Keratinocyte (primary cell): ENCODE measurements around the gene MYPN. TPM values are rescaled to one million over a fixed set of nuclear protein-coding genes. Genes with fewer than 3 reads are reported as not detected.
"Not testable (repeated sequence)": the region's sequence is repeated elsewhere in the genome, so short reads cannot be mapped to it uniquely, and the experiment has no call there.

Experiments used
- DNase-seq: peaks from one replicate; pipeline ENCODE4 v3.0.0-alpha.2; 2011; ENCODE audit warnings: low read depth, missing footprints, low spot score
- FAIRE-seq: peaks from 2 replicates; lab custom pipeline; 2011; peaks lifted over from hg19 to GRCh38; lab: Jason Lieb, UNC
- H2AFZ ChIP-seq: 2 replicates; pipeline ENCODE4 v1.6.0; 2012; ENCODE audit warnings: low read length, control low read depth, inconsistent platforms; ENCODE audit not compliant: control insufficient read depth
- H3K27ac ChIP-seq: 2 replicates; pipeline ENCODE4 v1.5.1; 2011; ENCODE audit warnings: low read length; ENCODE audit not compliant: control insufficient read depth, insufficient read depth
- H3K27me3 ChIP-seq: 3 replicates; pipeline ENCODE4 v1.6.0; 2011; ENCODE audit warnings: low read length; ENCODE audit not compliant: control insufficient read depth, insufficient read depth; ENCODE audit errors: extremely low read depth
- H3K36me3 ChIP-seq, 2 experiments: 2 replicates in 1 of 2; 3 replicates in 1 of 2; pipeline ENCODE4 v1.5.1; 2011; ENCODE audit warnings: low read length in 2 of 2, mild to moderate bottlenecking in 1 of 2; ENCODE audit not compliant: control insufficient read depth in 2 of 2, insufficient read depth in 2 of 2; ENCODE audit errors: extremely low read depth in 1 of 2
- H3K4me1 ChIP-seq: 3 replicates; pipeline ENCODE4 v1.5.1; 2011; ENCODE audit warnings: low read length; ENCODE audit not compliant: control insufficient read depth, insufficient read depth; ENCODE audit errors: extremely low read depth
- H3K4me2 ChIP-seq: 3 replicates; pipeline ENCODE4 v1.6.0; 2011; ENCODE audit warnings: low read depth, low read length; ENCODE audit not compliant: control insufficient read depth, insufficient read depth; ENCODE audit errors: extremely low read depth
- H3K4me3 ChIP-seq, 3 experiments: fragments of 200-600 bp in 1 of 3; sonication (generic) in 1 of 3; 2 replicates in 2 of 3; 3 replicates in 1 of 3; pipeline ENCODE4 v1.5.1; 2011 to 2016; ENCODE audit warnings: low read length in 3 of 3, mild to moderate bottlenecking in 3 of 3, control low read depth in 2 of 3, inconsistent platforms in 1 of 3, low read depth in 1 of 3, mixed read lengths in 1 of 3, mixed run types in 1 of 3, moderate library complexity in 1 of 3; ENCODE audit not compliant: control insufficient read depth in 2 of 3, insufficient read depth in 2 of 3; ENCODE audit errors: extremely low read depth in 1 of 3
- H3K79me2 ChIP-seq: 2 replicates; pipeline ENCODE4 v1.6.0; 2012; ENCODE audit warnings: low read length; ENCODE audit not compliant: control insufficient read depth, insufficient read depth
- H3K9ac ChIP-seq: 3 replicates; pipeline ENCODE4 v1.6.0; 2011; ENCODE audit warnings: low read length; ENCODE audit not compliant: control insufficient read depth, insufficient read depth; ENCODE audit errors: extremely low read depth
- H3K9me1 ChIP-seq: 3 replicates; pipeline ENCODE4 v1.6.0; 2011; ENCODE audit warnings: low read length; ENCODE audit not compliant: control insufficient read depth, insufficient read depth; ENCODE audit errors: extremely low read depth
- H3K9me3 ChIP-seq: 2 replicates; pipeline ENCODE4 v1.5.1; 2012; ENCODE audit warnings: low read depth, low read length; ENCODE audit not compliant: control insufficient read depth
- H4K20me1 ChIP-seq: 3 replicates; pipeline ENCODE4 v1.6.0; 2011; ENCODE audit warnings: low read length; ENCODE audit not compliant: control insufficient read depth, insufficient read depth; ENCODE audit errors: extremely low read depth
- CTCF ChIP-seq, 3 experiments: IDR thresholded peaks in 1 of 3; conservative IDR thresholded peaks in 1 of 3; optimal IDR thresholded peaks in 1 of 3; 2 replicates in 2 of 3; 3 replicates in 1 of 3; pipeline versions ENCODE3 to v1.5.1; 2011; ENCODE audit warnings: low read length in 3 of 3, mild to moderate bottlenecking in 3 of 3, moderate library complexity in 2 of 3, control low read depth in 1 of 3, inconsistent platforms in 1 of 3; ENCODE audit not compliant: insufficient read depth in 2 of 3; ENCODE audit errors: extremely low read depth in 1 of 3
- EZH2 ChIP-seq: IDR thresholded peaks from one replicate; pipeline ENCODE4 v1.6.1; 2012; ENCODE audit warnings: inconsistent platforms, mild to moderate bottlenecking, low read length, moderate library complexity
- dilution Hi-C: fragments of 300-500 bp; cut with MboI; formaldehyde crosslinking; loops from one replicate; pipeline ENCODE4 v1.7.0; 2020; ENCODE audit warnings: low sequenced_read_pairs; ENCODE audit not compliant: extremely low pct_ligation_motif_present
- polyA plus RNA-seq, 5 experiments: library from polyadenylated mRNA; depleted of rRNA in 3 of 5; stranded (reverse) in 3 of 5; stranded (forward) in 1 of 5; unstranded in 1 of 5; fragments of >200 nt; gene quantifications; 1 replicate in 1 of 5; 2 replicates in 3 of 5; 3 replicates in 1 of 5; pipeline versions ENCODE4 v1.2.1 to v1.2.3, GENCODE V29; 2011 to 2012; ENCODE audit warnings: missing spikeins in 2 of 5, low read depth in 1 of 5, low replicate concordance in 1 of 5

The MYPN gene
- polyA plus RNA-seq, 1 donor (not counting 4 experiments of a cell fraction or from before 2014, with no cell fraction given): 0.42 TPM

- FAIRE-seq: no peak
These were observed 132.8 kb downstream of the MYPN start for GRCh38 chr10:68242051-68242450.

GRCh38 chr10:68246397-68246796 lies 137.1 kb downstream of the MYPN start:
- H4K20me1 ChIP-seq, FAIRE-seq, DNase-seq, H3K4me3 ChIP-seq, H3K79me2 ChIP-seq, H3K9ac ChIP-seq, H3K9me3 ChIP-seq, H3K9me1 ChIP-seq, H3K36me3 ChIP-seq, dilution Hi-C loops, H3K4me1 ChIP-seq, H3K4me2 ChIP-seq, H3K27me3 ChIP-seq, H3K27ac ChIP-seq, H2AFZ ChIP-seq: not testable (repeated sequence)

More at GRCh38 chr10:68242051-68242450, 132.8 kb downstream of the MYPN start:
- Histone ChIP-seq H3K9ac (no peak overlapping the region), H4K20me1 (no peaks in the 10 kb centered on the region), H3K4me2 (no peak overlapping the region), H3K4me1 (no peaks in the 10 kb centered on the region), H3K9me1 (no peaks in the 10 kb centered on the region), H3K9me3 (no peaks in the 10 kb centered on the region), H2AFZ (no peak overlapping the region), H3K4me3 (no peak overlapping the region), H3K36me3 (no peaks in the 10 kb centered on the region), H3K79me2 (no peaks in the 10 kb centered on the region), H3K27ac (no peak overlapping the region), H3K27me3 (no peaks in the 10 kb centered on the region)
- TF ChIP-seq CTCF (optimal IDR thresholded peaks at IDR 0.05 in 1 of 3, IDR thresholded peaks at IDR 0.05 in 1 of 3, conservative IDR thresholded peaks at IDR 0.05 in 1 of 3; ENCODE audit: extremely low read depth in 1 of 3, insufficient read depth in 2 of 3, low read length in 3 of 3) (no peak), EZH2 (no peak)
- dilution Hi-C loops: no loop called here
- DNase-seq: no peak

DNA sequence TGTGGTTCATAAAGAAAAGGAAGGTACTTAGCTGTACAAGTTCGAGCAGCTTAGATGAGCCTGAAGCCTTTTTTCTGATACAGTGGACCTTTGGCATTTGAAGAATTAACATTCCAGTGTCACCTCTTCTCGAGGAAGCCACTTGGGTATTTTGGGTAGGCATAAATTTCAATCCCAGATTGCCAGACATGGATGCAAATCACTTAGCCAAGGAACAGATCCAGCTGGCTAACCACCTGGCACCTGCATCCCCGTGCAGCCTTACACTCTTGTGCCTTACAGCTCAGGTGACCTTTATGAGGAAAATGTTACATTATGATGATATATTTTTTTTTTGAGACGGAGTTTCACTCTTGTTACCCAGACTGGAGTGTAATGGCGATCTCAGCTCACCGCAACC lies 138.6 kb downstream of the MYPN start:
- H3K4me1 ChIP-seq: no peaks in the 10 kb centered on the region
- H3K4me2 ChIP-seq: no peak overlapping the region
- dilution Hi-C loops: no loop called here
- TF ChIP-seq EZH2 (no peak), CTCF (optimal IDR thresholded peaks at IDR 0.05 in 1 of 3, IDR thresholded peaks at IDR 0.05 in 1 of 3, conservative IDR thresholded peaks at IDR 0.05 in 1 of 3; ENCODE audit: extremely low read depth in 1 of 3, insufficient read depth in 2 of 3, low read length in 3 of 3) (no peak)
- H3K4me3 ChIP-seq: no peak overlapping the region
- H3K36me3 ChIP-seq: no peaks in the 10 kb centered on the region
- FAIRE-seq: no peak
- no peaks in the 10 kb centered on the region for H3K79me2 ChIP-seq
- H3K9me3 ChIP-seq: no peaks in the 10 kb centered on the region
- H3K27ac ChIP-seq: no peak overlapping the region
- H3K27me3 ChIP-seq: no peaks in the 10 kb centered on the region
- H4K20me1 ChIP-seq: no peaks in the 10 kb centered on the region
- H2AFZ ChIP-seq: no peak overlapping the region
- H3K9me1 ChIP-seq: no peaks in the 10 kb centered on the region
- no peak for DNase-seq
- no peak overlapping the region for H3K9ac ChIP-seq
